Caco-2 (cell line): ENCODE data around the gene KIRREL3. TPM values are rescaled to one million over a fixed set of nuclear protein-coding genes. Genes with fewer than 3 reads are reported as not detected.

ENCODE experiments used
- BruUV-seq: library from RNA; stranded (reverse); fragments of 400-500 nt; replicated peaks from 2 replicates; lab custom pipeline; 2021; lab: Mats Ljungman, UMichigan
- CTCF ChIA-PET: fragments of 300-600 bp; sonication (Branson Sonifier 250); formaldehyde crosslinking; loops from one replicate; lab custom pipeline; 2022; ENCODE audit warnings: antibody characterized with exemption; lab: Charles Lee
- POLR2A ChIA-PET: fragments of 300-600 bp; sonication (Branson Sonifier 250); formaldehyde crosslinking; loops from one replicate; lab custom pipeline; 2022; ENCODE audit warnings: antibody characterized with exemption; lab: Charles Lee
- DNase-seq, 2 experiments: peaks; one replicate each; pipeline versions ENCODE4 v3.0.0 to v3.0.0-alpha.2; 2020 to 2022
- H3K27me3 ChIP-seq: replicated peaks from 2 replicates; pipeline ENCODE4 v1.6.0; 2011; ENCODE audit warnings: low read length; ENCODE audit not compliant: control insufficient read depth, insufficient read depth
- H3K36me3 ChIP-seq: 2 replicates; pipeline ENCODE4 v1.5.1; 2011; ENCODE audit warnings: low read length; ENCODE audit not compliant: control insufficient read depth, insufficient read depth
- H3K4me1 ChIP-seq: fragments of 250-450 bp; sonication (Bioruptor Pico); 2 replicates; pipeline ENCODE4 v1.5.1; 2020; ENCODE audit warnings: mild to moderate bottlenecking
- H3K4me3 ChIP-seq: 2 replicates; pipeline ENCODE4 v1.5.1; 2011; ENCODE audit warnings: low read depth, mild to moderate bottlenecking, control low read depth, low read length
- H3K9me3 ChIP-seq: fragments of 250-450 bp; sonication (Bioruptor Pico); 2 replicates; pipeline ENCODE4 v1.5.1; 2020; ENCODE audit warnings: mild to moderate bottlenecking, moderate library complexity
- H3K27ac Mint-ChIP-seq: one replicate; pipeline ENCODE4 v1.8.0; 2022; ENCODE audit warnings: mixed read lengths; ENCODE audit not compliant: unreplicated experiment
- H3K27me3 Mint-ChIP-seq: one replicate; pipeline ENCODE4 v1.8.0; 2022; ENCODE audit warnings: mixed read lengths; ENCODE audit not compliant: insufficient read depth, unreplicated experiment
- H3K36me3 Mint-ChIP-seq: one replicate; pipeline ENCODE4 v1.8.0; 2022; ENCODE audit warnings: mild to moderate bottlenecking, mixed read lengths; ENCODE audit not compliant: insufficient read depth, unreplicated experiment
- H3K4me1 Mint-ChIP-seq: one replicate; pipeline ENCODE4 v1.8.0; 2022; ENCODE audit warnings: low read depth, mixed read lengths; ENCODE audit not compliant: unreplicated experiment
- H3K4me3 Mint-ChIP-seq: one replicate; pipeline ENCODE4 v1.8.0; 2022; ENCODE audit warnings: mild to moderate bottlenecking, moderate library complexity, mixed read lengths; ENCODE audit not compliant: unreplicated experiment
- H3K9me3 Mint-ChIP-seq: one replicate; pipeline ENCODE4 v1.8.0; 2022; ENCODE audit warnings: mixed read lengths; ENCODE audit not compliant: unreplicated experiment
- CTCF ChIP-seq, 2 experiments: fragments of 200-600 bp in 1 of 2; IDR thresholded peaks; 1 replicate in 1 of 2; 2 replicates in 1 of 2; pipeline versions ENCODE4 v1.5.1 to v1.8.0; 2011 to 2022; ENCODE audit warnings: antibody characterized with exemption in 1 of 2, control low read depth in 1 of 2, inconsistent platforms in 1 of 2, low read depth in 1 of 2, low read length in 1 of 2, mild to moderate bottlenecking in 1 of 2, moderate library complexity in 1 of 2; ENCODE audit not compliant: insufficient read depth in 1 of 2, severe bottlenecking in 1 of 2, unreplicated experiment in 1 of 2
- intact Hi-C: fragments of 100-400 bp; cut with micrococcal nuclease; formaldehyde crosslinking; loops from one replicate; pipeline ENCODE4 v1.10.0; 2022; ENCODE audit not compliant: unreplicated experiment
- total RNA-seq: library from RNA; stranded (reverse); gene quantifications from 2 replicates; pipeline ENCODE4 v1.2.3, GENCODE V29; 2022

Gene KIRREL3
- total RNA-seq, 1 experiment from 2014 or later: not detected

- ChIA-PET POLR2A (no interaction called here), CTCF (no interaction called here)
- intact Hi-C loops: no loop called here
- DNase-seq: no peak
- Mint-ChIP-seq H3K4me1 (no peaks in the 10 kb centered on the region), H3K27ac (no peak overlapping the region), H3K4me3 (no peak overlapping the region), H3K27me3 (peaks cover 31% of the 10 kb centered on the region), H3K9me3 (no peaks in the 10 kb centered on the region), H3K36me3 (no peaks in the 10 kb centered on the region)
- Histone ChIP-seq H3K4me1 (no peaks in the 10 kb centered on the region), H3K4me3 (no peak overlapping the region), H3K36me3 (no peaks in the 10 kb centered on the region), H3K27me3 (0 out of 2 replicates have a peak, but pooled peaks cover 1% of the 10 kb centered on the region), H3K9me3 (no peaks in the 10 kb centered on the region)
- no peak for TF ChIP-seq CTCF (IDR thresholded peaks at IDR 0.05; ENCODE audit: insufficient read depth in 1 of 2, low read depth in 1 of 2, low read length in 1 of 2, severe bottlenecking in 1 of 2, unreplicated experiment in 1 of 2)
- BruUV-seq: no TSS peak
Measured at GRCh38 chr11:126823274-126823673, 177.3 kb downstream of the KIRREL3 start.

GRCh38 chr11:126821827-126822226, 178.7 kb downstream of the KIRREL3 start:
- Mint-ChIP-seq H3K27ac (no peak overlapping the region), H3K9me3 (no peaks in the 10 kb centered on the region), H3K27me3 (peaks cover 40% of the 10 kb centered on the region), H3K4me3 (no peak overlapping the region), H3K36me3 (no peaks in the 10 kb centered on the region), H3K4me1 (no peaks in the 10 kb centered on the region)
- intact Hi-C loops: no loop called here
- no peaks in the 10 kb centered on the region for H3K4me1 ChIP-seq
- H3K4me3 ChIP-seq: no peak overlapping the region
- no peaks in the 10 kb centered on the region for H3K9me3 ChIP-seq
- no peak for DNase-seq
- BruUV-seq: no TSS peak
- no peaks in the 10 kb centered on the region for H3K36me3 ChIP-seq
- ChIA-PET POLR2A (no interaction called here), CTCF (no interaction called here)
- no peak for TF ChIP-seq CTCF (IDR thresholded peaks at IDR 0.05; ENCODE audit: insufficient read depth in 1 of 2, low read depth in 1 of 2, low read length in 1 of 2, severe bottlenecking in 1 of 2, unreplicated experiment in 1 of 2)
- H3K27me3 ChIP-seq: 0 out of 2 replicates have a peak, but pooled peaks cover 1% of the 10 kb centered on the region

- no peak for DNase-seq
- Histone ChIP-seq H3K4me3 (no peak overlapping the region), H3K36me3 (no peaks in the 10 kb centered on the region), H3K27me3 (no peaks in the 10 kb centered on the region), H3K4me1 (no peaks in the 10 kb centered on the region), H3K9me3 (no peaks in the 10 kb centered on the region)
- H3K9me3 Mint-ChIP-seq: no peaks in the 10 kb centered on the region
- H3K4me1 Mint-ChIP-seq: no peaks in the 10 kb centered on the region
- no TSS peak for BruUV-seq
- H3K27me3 Mint-ChIP-seq: peaks cover 36% of the 10 kb centered on the region
- H3K36me3 Mint-ChIP-seq: no peaks in the 10 kb centered on the region
- no peak overlapping the region for H3K4me3 Mint-ChIP-seq
- no peak for TF ChIP-seq CTCF (IDR thresholded peaks at IDR 0.05; ENCODE audit: insufficient read depth in 1 of 2, low read depth in 1 of 2, low read length in 1 of 2, severe bottlenecking in 1 of 2, unreplicated experiment in 1 of 2)
- ChIA-PET CTCF (no interaction called here), POLR2A (no interaction called here)
- intact Hi-C loops: no loop called here
- no peak overlapping the region for H3K27ac Mint-ChIP-seq
Measured at GRCh38 chr11:126819194-126819593, 181.4 kb downstream of the KIRREL3 start.
